ENCODE results near the gene KEAP1. TPM values are rescaled to one million over a fixed set of nuclear protein-coding genes. Genes with fewer than 3 reads are reported as not detected.
"Not testable (repeated sequence)": the region's sequence is repeated elsewhere in the genome, so short reads cannot be mapped to it uniquely, and the experiment has no call there.

The KEAP1 gene
- total RNA-seq, 2 experiments from 2014 or later: 60.0 to 63.8 TPM

GRCh38 chr19:10458733-10459132 lies 44.4 kb downstream of the KEAP1 start:
- H3K27me3 Mint-ChIP-seq (ENCODE audit: low read depth); DNase-seq; H3K4me1 Mint-ChIP-seq (ENCODE audit: low read depth); intact Hi-C loops (cut with micrococcal nuclease); H3K36me3 Mint-ChIP-seq (ENCODE audit: low read depth); H3K4me3 Mint-ChIP-seq; H3K27ac Mint-ChIP-seq; H3K9me3 Mint-ChIP-seq: not testable (repeated sequence)
- CTCF ChIA-PET: interaction anchor here (0.7 to 1.9 kb wide), 2 partner anchors 42 to 95 kb away, joined by 3 to 5 read pairs; no protein-coding TSS in a partner anchor

GRCh38 chr19:10454267-10454666 lies 48.9 kb downstream of the KEAP1 start:
- no peak for DNase-seq
- Mint-ChIP-seq H3K27ac (no peak overlapping the region), H3K9me3 (no peaks in the 10 kb centered on the region), H3K36me3 (ENCODE audit: low read depth) (no peaks in the 10 kb centered on the region), H3K27me3 (ENCODE audit: low read depth) (peaks cover 4% of the 10 kb centered on the region), H3K4me3 (no peak overlapping the region), H3K4me1 (ENCODE audit: low read depth) (no peaks in the 10 kb centered on the region)
- intact Hi-C loops (cut with micrococcal nuclease): no loop called here
- CTCF ChIA-PET: interaction anchor here (0.6 to 0.8 kb wide), 2 partner anchors 37 to 839 kb away, joined by 3 read pairs; no protein-coding TSS in a partner anchor

GRCh38 chr19:10453852-10454251 lies 49.3 kb downstream of the KEAP1 start:
- intact Hi-C loops (cut with micrococcal nuclease): no loop called here
- no peaks in the 10 kb centered on the region for H3K9me3 Mint-ChIP-seq
- no peak overlapping the region for H3K4me3 Mint-ChIP-seq
- H3K4me1 Mint-ChIP-seq (ENCODE audit: low read depth): no peaks in the 10 kb centered on the region
- peaks cover 4% of the 10 kb centered on the region for H3K27me3 Mint-ChIP-seq (ENCODE audit: low read depth)
- CTCF ChIA-PET: interaction anchor here (0.6 to 0.8 kb wide), 2 partner anchors 37 to 839 kb away, joined by 3 read pairs; no protein-coding TSS in a partner anchor
- H3K36me3 Mint-ChIP-seq (ENCODE audit: low read depth): no peaks in the 10 kb centered on the region
- no peak for DNase-seq
- H3K27ac Mint-ChIP-seq: no peak overlapping the region

GRCh38 chr19:10452726-10453618 lies 50.2 kb downstream of the KEAP1 start:
- no peak for DNase-seq
- Mint-ChIP-seq H3K9me3 (no peaks in the 10 kb centered on the region), H3K27me3 (ENCODE audit: low read depth) (peaks cover 4% of the 10 kb centered on the region), H3K4me1 (ENCODE audit: low read depth) (no peaks in the 10 kb centered on the region), H3K4me3 (no peak overlapping the region), H3K27ac (no peak overlapping the region), H3K36me3 (ENCODE audit: low read depth) (no peaks in the 10 kb centered on the region)
- intact Hi-C loops (cut with micrococcal nuclease): no loop called here
- CTCF ChIA-PET: no interaction called here

GRCh38 chr19:10450853-10451609 lies 52.1 kb downstream of the KEAP1 start:
- intact Hi-C loops (cut with micrococcal nuclease): no loop called here
- H3K4me3 Mint-ChIP-seq: no peak overlapping the region
- no peak overlapping the region for H3K27ac Mint-ChIP-seq
- CTCF ChIA-PET: no interaction called here
- no peaks in the 10 kb centered on the region for H3K9me3 Mint-ChIP-seq
- H3K27me3 Mint-ChIP-seq (ENCODE audit: low read depth): peaks cover 7% of the 10 kb centered on the region
- no peak for DNase-seq
- H3K36me3 Mint-ChIP-seq (ENCODE audit: low read depth): no peaks in the 10 kb centered on the region
- H3K4me1 Mint-ChIP-seq (ENCODE audit: low read depth): no peaks in the 10 kb centered on the region

- CTCF ChIA-PET: no interaction called here
- no peak overlapping the region for H3K27ac Mint-ChIP-seq
- H3K4me1 Mint-ChIP-seq (ENCODE audit: low read depth): no peaks in the 10 kb centered on the region
- no peak for DNase-seq
- no peaks in the 10 kb centered on the region for H3K9me3 Mint-ChIP-seq
- no peak overlapping the region for H3K4me3 Mint-ChIP-seq
- no peaks in the 10 kb centered on the region for H3K36me3 Mint-ChIP-seq (ENCODE audit: low read depth)
- peaks cover 7% of the 10 kb centered on the region for H3K27me3 Mint-ChIP-seq (ENCODE audit: low read depth)
- intact Hi-C loops (cut with micrococcal nuclease): no loop called here
Observed at GRCh38 chr19:10450191-10450852, 52.8 kb downstream of the KEAP1 start.

GRCh38 chr19:10449037-10449436 lies 54.1 kb downstream of the KEAP1 start:
- Mint-ChIP-seq H3K4me1 (ENCODE audit: low read depth) (no peaks in the 10 kb centered on the region), H3K36me3 (ENCODE audit: low read depth) (no peaks in the 10 kb centered on the region), H3K27ac (no peak overlapping the region), H3K4me3 (no peak overlapping the region), H3K27me3 (ENCODE audit: low read depth) (peaks cover 7% of the 10 kb centered on the region), H3K9me3 (no peaks in the 10 kb centered on the region)
- CTCF ChIA-PET: no interaction called here
- DNase-seq: no peak
- intact Hi-C loops (cut with micrococcal nuclease): no loop called here

- CTCF ChIA-PET: interaction anchor here (1.3 kb wide), 1 partner anchor 36 kb away, joined by 3 read pairs; no protein-coding TSS in a partner anchor
- Mint-ChIP-seq H3K9me3 (no peaks in the 10 kb centered on the region), H3K4me1 (ENCODE audit: low read depth) (no peaks in the 10 kb centered on the region), H3K27me3 (ENCODE audit: low read depth) (peaks cover 2% of the 10 kb centered on the region), H3K27ac (no peak overlapping the region), H3K36me3 (ENCODE audit: low read depth) (no peaks in the 10 kb centered on the region), H3K4me3 (no peak overlapping the region)
- no peak for DNase-seq
- intact Hi-C loops (cut with micrococcal nuclease): no loop called here
Observed at GRCh38 chr19:10442698-10443097, 60.5 kb downstream of the KEAP1 start.

GRCh38 chr19:10439588-10439987 lies 63.6 kb downstream of the KEAP1 start:
- H3K4me1 Mint-ChIP-seq (ENCODE audit: low read depth): no peaks in the 10 kb centered on the region
- intact Hi-C loops (cut with micrococcal nuclease): no loop called here
- H3K27me3 Mint-ChIP-seq (ENCODE audit: low read depth): no peaks in the 10 kb centered on the region
- DNase-seq: no peak
- CTCF ChIA-PET: no interaction called here
- H3K27ac Mint-ChIP-seq: no peak overlapping the region
- H3K4me3 Mint-ChIP-seq: no peak overlapping the region
- no peaks in the 10 kb centered on the region for H3K36me3 Mint-ChIP-seq (ENCODE audit: low read depth)
- H3K9me3 Mint-ChIP-seq: no peaks in the 10 kb centered on the region

Small RNA genes lying within 50 kb of the gene (microRNA-seq; reads per million reads assigned to microRNA genes)
- gene MIR1238 (ENCODE audit: borderline microRNAs expressed, borderline replicate concordance): not detected

Other genes starting within 250 kb of the KEAP1 start
- 10 to 100 TPM; 11.5 to 12.0 TPM for gene ICAM1, start 232.2 kb downstream of the KEAP1 start, total RNA-seq
- gene ICAM4, start 216.4 kb downstream of the KEAP1 start, total RNA-seq: not detected
- gene ICAM5, start 213.4 kb downstream of the KEAP1 start, total RNA-seq: under 1 TPM; 0.72 to 0.81 TPM
- 1 to 10 TPM in 1 of 2 experiments, under 1 TPM in 1; 0.86 to 1.1 TPM for gene ZGLP1, start 193.5 kb downstream of the KEAP1 start, total RNA-seq
- 1 to 10 TPM; 9.5 to 9.7 TPM for gene FDX2, start 187.3 kb downstream of the KEAP1 start, total RNA-seq
- 10 to 100 TPM; 63.0 to 69.0 TPM for gene RAVER1, start 169.8 kb downstream of the KEAP1 start, total RNA-seq
- 100 to 1,000 TPM; 109 to 114 TPM for gene ICAM3, start 163.7 kb downstream of the KEAP1 start, total RNA-seq
- gene TYK2, start 122.8 kb downstream of the KEAP1 start, total RNA-seq: 100 to 1,000 TPM; 175 to 190 TPM
- 100 to 1,000 TPM; 158 to 164 TPM for gene CDC37, start 99.8 kb downstream of the KEAP1 start, total RNA-seq
- 1 to 10 TPM; 5.5 TPM for gene PDE4A, start 82.8 kb downstream of the KEAP1 start, total RNA-seq
- not detected for gene S1PR5, start 14.1 kb upstream of the KEAP1 start, total RNA-seq
- 10 to 100 TPM; 21.6 to 22.5 TPM for gene ATG4D, start 40.5 kb upstream of the KEAP1 start, total RNA-seq
- gene KRI1, start 62.7 kb upstream of the KEAP1 start, total RNA-seq: 10 to 100 TPM; 50.2 to 51.7 TPM
- 10 to 100 TPM; 69.2 to 75.2 TPM for gene CDKN2D, start 65.6 kb upstream of the KEAP1 start, total RNA-seq
- not detected for gene AP1M2, start 84.0 kb upstream of the KEAP1 start, total RNA-seq
- 10 to 100 TPM; 81.5 to 83.2 TPM for gene SLC44A2, start 122.2 kb upstream of the KEAP1 start, total RNA-seq
- 100 to 1,000 TPM; 399 to 408 TPM for gene ILF3, start 151.0 kb upstream of the KEAP1 start, total RNA-seq
- 10 to 100 TPM; 48.9 to 51.3 TPM for gene QTRT1, start 198.1 kb upstream of the KEAP1 start, total RNA-seq
- 100 to 1,000 TPM; 144 to 148 TPM for gene DNM2, start 214.7 kb upstream of the KEAP1 start, total RNA-seq